ENCODE data around the gene HLA-DQB2. TPM values are rescaled to one million over a fixed set of nuclear protein-coding genes. Genes with fewer than 3 reads are reported as not detected.
"Not testable (repeated sequence)": the region's sequence is repeated elsewhere in the genome, so short reads cannot be mapped to it uniquely, and the experiment has no call there.

Gene HLA-DQB2
- 1 to 10 TPM in 2 of 5 donors, not detected in 3; 1.1 to 4.9 TPM for total RNA-seq
- 1 to 10 TPM in 1 of 3 donors, not detected in 2; 1.6 TPM for polyA plus RNA-seq
- long read RNA-seq, donor 1: 0 reads
- long read RNA-seq, donor 2: 0 reads
- long read RNA-seq, donor 3: 0 reads
- long read RNA-seq, donor 4: 0 reads
- long read RNA-seq, donor 5: 0 reads
- long read RNA-seq, donor 6, partial matches to known transcripts: 0 of 1 reads
- long read RNA-seq, donor 6, other reads (novel, unspliced or antisense): 0 of 1 reads
- long read RNA-seq, donor 7: 0 reads
- long read RNA-seq, donor 8: 0 reads
- long read RNA-seq, donor 9: 0 reads
- long read RNA-seq, donor 10: 0 reads

DNA sequence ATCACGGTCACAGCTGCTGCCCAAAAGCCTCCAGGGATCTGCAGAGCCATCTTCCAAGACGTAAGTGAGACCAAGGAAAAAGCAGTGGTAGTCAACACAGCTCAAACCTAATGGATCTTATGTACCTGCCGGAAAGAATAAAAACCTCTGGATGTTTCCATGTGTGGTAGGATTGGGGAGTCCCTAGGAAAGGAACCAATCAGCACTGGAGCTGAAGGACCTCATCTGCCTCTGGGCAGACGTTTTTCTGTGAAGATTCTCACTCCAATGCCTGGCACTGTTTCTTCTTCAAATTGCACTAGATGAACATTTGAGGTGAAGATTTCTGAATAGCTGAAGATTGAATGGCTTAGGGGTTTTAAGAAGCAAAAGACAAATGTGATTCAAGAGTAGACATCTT lies at the start of gene HLA-DQB2:
TSS of gene HLA-DQB2 (minus strand) at position 112 of the 400 bp plus-strand sequence. CDS start at position 50, 62 bp downstream.
- Histone ChIP-seq H3K27me3 (peaks cover 0 to 48% (median 11%) of the 10 kb centered on the region in 3 donors), H3K4me1 (no peaks in the 10 kb centered on the region), H3K27ac (no peak within 1 kb of the TSS), H3K36me3 (no peaks in the 10 kb centered on the region), H3K4me3 (no peak within 1 kb of the TSS), H3K9me3 (no peaks in the 10 kb centered on the region)
- TF ChIP-seq EP300 (IDR thresholded peaks at IDR 0.05) (no peak), POLR2AphosphoS5 (IDR thresholded peaks at IDR 0.05) (no peak), POLR2A (IDR thresholded peaks at IDR 0.05) (no peak), CTCF (IDR thresholded peaks at IDR 0.05) (no peak)
- DNase-seq: peak in 1 of 2 donors; percentile 36
- intact Hi-C loops (cut with DNase I; ENCODE audit: low total_unique reads): no loop called here
- WGBS, 5 donors: 47 to 59% (median 49%) methylated on average over 4 of the region's 4 CpGs

- Histone ChIP-seq H3K27me3 (peaks cover 0 to 26% (median 7%) of the 10 kb centered on the region in 3 donors), H3K4me3 (no peak overlapping the region), H3K36me3 (no peaks in the 10 kb centered on the region), H3K9me3 (no peaks in the 10 kb centered on the region), H3K27ac (no peak overlapping the region), H3K4me1 (no peaks in the 10 kb centered on the region)
- intact Hi-C loops (cut with DNase I; ENCODE audit: low total_unique reads): no loop called here
- no peak for TF ChIP-seq POLR2AphosphoS5 (IDR thresholded peaks at IDR 0.05)
- TF ChIP-seq POLR2A (IDR thresholded peaks at IDR 0.05): no peak
- TF ChIP-seq EP300 (IDR thresholded peaks at IDR 0.05): no peak
- no peak for TF ChIP-seq CTCF (IDR thresholded peaks at IDR 0.05)
- no peak for DNase-seq
- 0 to 51% (median 33%) methylated on average over 1 of the region's 1 CpG for WGBS, 5 donors
Observed at GRCh38 chr6:32809171-32809570, 45.8 kb upstream of the HLA-DQB2 start.

GRCh38 chr6:32807020-32807580 lies 43.8 kb upstream of the HLA-DQB2 start:
- Histone ChIP-seq H3K9me3 (no peaks in the 10 kb centered on the region), H3K4me3 (no peak overlapping the region), H3K27ac (no peak overlapping the region), H3K36me3 (no peaks in the 10 kb centered on the region), H3K27me3 (peaks cover 0 to 30% (median 7%) of the 10 kb centered on the region in 3 donors), H3K4me1 (no peaks in the 10 kb centered on the region)
- WGBS, 5 donors: 73 to 89% (median 75%) methylated on average over 3 to 5 of the region's 5 CpGs
- TF ChIP-seq EP300 (IDR thresholded peaks at IDR 0.05): no peak
- no peak for TF ChIP-seq POLR2A (IDR thresholded peaks at IDR 0.05)
- no peak for TF ChIP-seq CTCF (IDR thresholded peaks at IDR 0.05)
- no peak for TF ChIP-seq POLR2AphosphoS5 (IDR thresholded peaks at IDR 0.05)
- DNase-seq: no peak
- intact Hi-C loops (cut with DNase I; ENCODE audit: low total_unique reads): no loop called here

DNA sequence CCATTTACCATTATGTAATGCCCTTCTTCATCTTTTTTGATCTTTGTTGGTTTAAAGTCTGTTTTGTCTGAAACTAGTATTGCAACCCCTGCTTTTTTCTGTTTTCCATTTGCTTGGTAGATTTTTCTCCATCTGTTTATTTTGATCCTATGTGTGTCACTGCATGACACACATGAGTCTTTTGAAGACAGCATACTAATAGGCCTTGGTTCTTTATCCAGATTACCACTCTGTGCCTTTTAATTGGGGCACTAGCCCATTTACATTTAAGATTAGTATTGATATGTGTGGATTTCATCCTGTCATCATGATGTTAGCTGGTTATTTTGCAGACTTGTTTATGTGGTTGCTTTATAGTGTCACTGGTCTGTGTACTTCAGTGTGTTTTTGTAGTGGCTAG lies 42.1 kb upstream of the HLA-DQB2 start:
- H3K9me3 ChIP-seq; H3K4me1 ChIP-seq; DNase-seq; H3K27ac ChIP-seq; intact Hi-C loops (cut with DNase I; ENCODE audit: low total_unique reads); H3K36me3 ChIP-seq; H3K4me3 ChIP-seq: not testable (repeated sequence)
- peaks cover 0 to 44% (median 7%) of the 10 kb centered on the region in 3 donors for H3K27me3 ChIP-seq

DNA sequence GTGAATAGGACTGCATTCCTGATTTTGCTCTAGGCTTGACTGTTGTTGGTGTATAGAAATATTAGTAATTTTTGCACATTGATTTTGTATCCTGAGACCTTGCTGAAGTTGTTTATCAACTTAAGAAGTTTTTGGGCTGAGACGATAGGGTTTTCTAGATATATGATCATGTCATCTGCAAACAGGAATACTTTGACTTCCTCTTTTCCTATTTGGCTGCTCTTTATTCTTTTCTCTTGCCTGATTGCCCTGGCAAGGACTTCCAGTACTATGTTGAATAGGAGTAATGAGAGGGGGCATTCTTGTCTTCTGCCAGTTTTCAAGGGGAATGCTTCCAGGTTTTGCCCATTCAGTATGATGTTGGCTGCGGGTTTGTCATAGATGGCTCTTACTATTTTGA lies 40.1 kb upstream of the HLA-DQB2 start:
- Histone ChIP-seq H3K27me3 (peaks cover 0 to 59% (median 7%) of the 10 kb centered on the region in 3 donors), H3K4me3 (no peak overlapping the region), H3K36me3 (no peaks in the 10 kb centered on the region), H3K4me1 (no peaks in the 10 kb centered on the region), H3K27ac (no peak overlapping the region), H3K9me3 (peaks cover 0 to 7% (median 2%) of the 10 kb centered on the region in 4 donors)
- TF ChIP-seq EP300 (IDR thresholded peaks at IDR 0.05) (no peak), CTCF (IDR thresholded peaks at IDR 0.05) (no peak), POLR2AphosphoS5 (IDR thresholded peaks at IDR 0.05) (no peak), POLR2A (IDR thresholded peaks at IDR 0.05) (no peak)
- DNase-seq: no peak
- intact Hi-C loops (cut with DNase I; ENCODE audit: low total_unique reads): no loop called here
- WGBS, 5 donors: 32 to 71% (median 48%) methylated on average over 2 of the region's 2 CpGs
